ENCODE measurements around the gene GAST.

GAST gene

DNA sequence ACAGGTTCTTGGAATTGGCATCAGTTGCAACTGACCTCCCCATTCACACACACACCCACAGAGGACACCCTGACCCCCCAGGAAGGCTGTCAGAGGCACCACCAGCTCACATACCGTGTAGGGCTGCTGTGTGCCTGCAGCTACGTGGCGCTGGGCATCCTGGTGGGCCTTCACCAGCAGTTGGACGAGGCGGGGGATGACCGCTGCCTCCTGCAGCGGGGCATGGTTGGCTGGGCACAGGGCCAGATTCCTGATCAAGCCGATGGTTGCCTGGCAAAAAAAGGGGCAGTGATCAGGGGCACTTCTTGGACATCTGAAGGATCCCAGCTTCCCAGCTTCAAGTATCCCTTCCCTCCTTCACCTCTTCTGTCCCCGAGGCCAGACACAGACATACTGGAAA lies 46.5 kb downstream of the GAST start:
- no peaks in the 10 kb centered on the region for H3K9me2 ChIP-seq (ENCODE audit: low read depth, low read length)
- H2AFZ ChIP-seq (ENCODE audit: low read length), result no peak overlapping the region
- H3K27ac ChIP-seq (ENCODE audit: low read depth, low read length, poor library complexity, severe bottlenecking), result no peak overlapping the region
- no peaks in the 10 kb centered on the region for H3K4me1 ChIP-seq (ENCODE audit: insufficient read depth, low read length, severe bottlenecking)
- H3K27me3 ChIP-seq (ENCODE audit: insufficient read depth, low read length), result 0 out of 2 replicates have a peak, but pooled peaks cover 2% of the 10 kb centered on the region
- no peak overlapping the region for H3K9ac ChIP-seq (ENCODE audit: low read length)
- H3F3A ChIP-seq (ENCODE audit: insufficient read depth, low read length), result no peaks in the 10 kb centered on the region
- no peaks in the 10 kb centered on the region for H3K79me2 ChIP-seq (ENCODE audit: insufficient read depth, low read length)
- no peaks in the 10 kb centered on the region for H4K20me1 ChIP-seq (ENCODE audit: insufficient read depth, low read length)
- TF ChIP-seq, protein P1, sequence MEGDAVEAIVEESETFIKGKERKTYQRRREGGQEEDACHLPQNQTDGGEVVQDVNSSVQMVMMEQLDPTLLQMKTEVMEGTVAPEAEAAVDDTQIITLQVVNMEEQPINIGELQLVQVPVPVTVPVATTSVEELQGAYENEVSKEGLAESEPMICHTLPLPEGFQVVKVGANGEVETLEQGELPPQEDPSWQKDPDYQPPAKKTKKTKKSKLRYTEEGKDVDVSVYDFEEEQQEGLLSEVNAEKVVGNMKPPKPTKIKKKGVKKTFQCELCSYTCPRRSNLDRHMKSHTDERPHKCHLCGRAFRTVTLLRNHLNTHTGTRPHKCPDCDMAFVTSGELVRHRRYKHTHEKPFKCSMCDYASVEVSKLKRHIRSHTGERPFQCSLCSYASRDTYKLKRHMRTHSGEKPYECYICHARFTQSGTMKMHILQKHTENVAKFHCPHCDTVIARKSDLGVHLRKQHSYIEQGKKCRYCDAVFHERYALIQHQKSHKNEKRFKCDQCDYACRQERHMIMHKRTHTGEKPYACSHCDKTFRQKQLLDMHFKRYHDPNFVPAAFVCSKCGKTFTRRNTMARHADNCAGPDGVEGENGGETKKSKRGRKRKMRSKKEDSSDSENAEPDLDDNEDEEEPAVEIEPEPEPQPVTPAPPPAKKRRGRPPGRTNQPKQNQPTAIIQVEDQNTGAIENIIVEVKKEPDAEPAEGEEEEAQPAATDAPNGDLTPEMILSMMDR (IDR thresholded peaks at IDR 0.05; ENCODE audit: low read length), result no peak
- TF ChIP-seq EZH2 (IDR thresholded peaks at IDR 0.05; ENCODE audit: borderline replicate concordance, low read length), result no peak
- H3K36me3 ChIP-seq (ENCODE audit: insufficient read depth, low read length), result peaks cover 25% of the 10 kb centered on the region
- H3K4me2 ChIP-seq (ENCODE audit: low read length), result no peak overlapping the region
- H3K9me3 ChIP-seq (ENCODE audit: low read length), result no peaks in the 10 kb centered on the region
- H3K4me3 ChIP-seq (ENCODE audit: low read depth, low read length, poor library complexity, severe bottlenecking), result no peak overlapping the region

DNA sequence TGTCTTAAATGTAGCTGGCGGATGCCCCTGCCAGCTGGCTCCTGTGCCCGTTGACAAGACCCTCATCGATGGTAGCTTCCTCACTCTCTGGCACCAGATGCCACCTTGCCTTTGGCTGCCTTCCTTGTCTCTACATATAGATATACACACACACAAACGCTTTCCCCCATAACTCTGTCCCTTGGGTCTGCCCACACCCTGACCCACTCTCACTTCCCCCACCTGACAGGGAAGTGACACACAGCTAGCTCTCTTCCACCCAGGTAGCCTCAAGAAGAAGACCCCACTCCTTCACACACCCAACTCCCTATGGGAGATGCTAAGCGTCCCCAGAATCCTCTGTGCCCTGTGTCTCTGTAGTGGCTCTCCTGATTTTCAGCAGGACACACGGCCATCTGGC lies 48.7 kb downstream of the GAST start:
- H3K4me2 ChIP-seq (ENCODE audit: low read length), result no peak overlapping the region
- no peaks in the 10 kb centered on the region for H3K4me1 ChIP-seq (ENCODE audit: insufficient read depth, low read length, severe bottlenecking)
- no peak overlapping the region for H3K4me3 ChIP-seq (ENCODE audit: low read depth, low read length, poor library complexity, severe bottlenecking)
- no peaks in the 10 kb centered on the region for H3K79me2 ChIP-seq (ENCODE audit: insufficient read depth, low read length)
- no peaks in the 10 kb centered on the region for H3K27me3 ChIP-seq (ENCODE audit: insufficient read depth, low read length)
- no peaks in the 10 kb centered on the region for H4K20me1 ChIP-seq (ENCODE audit: insufficient read depth, low read length)
- TF ChIP-seq, protein P1 (IDR thresholded peaks at IDR 0.05; ENCODE audit: low read length), result no peak
- no peak for TF ChIP-seq EZH2 (IDR thresholded peaks at IDR 0.05; ENCODE audit: borderline replicate concordance, low read length)
- no peak overlapping the region for H3K27ac ChIP-seq (ENCODE audit: low read depth, low read length, poor library complexity, severe bottlenecking)
- no peaks in the 10 kb centered on the region for H3K9me3 ChIP-seq (ENCODE audit: low read length)
- no peaks in the 10 kb centered on the region for H3K9me2 ChIP-seq (ENCODE audit: low read depth, low read length)
- H2AFZ ChIP-seq (ENCODE audit: low read length), result no peak overlapping the region
- no peaks in the 10 kb centered on the region for H3F3A ChIP-seq (ENCODE audit: insufficient read depth, low read length)
- peaks cover 25% of the 10 kb centered on the region for H3K36me3 ChIP-seq (ENCODE audit: insufficient read depth, low read length)
- H3K9ac ChIP-seq (ENCODE audit: low read length), result no peak overlapping the region

DNA sequence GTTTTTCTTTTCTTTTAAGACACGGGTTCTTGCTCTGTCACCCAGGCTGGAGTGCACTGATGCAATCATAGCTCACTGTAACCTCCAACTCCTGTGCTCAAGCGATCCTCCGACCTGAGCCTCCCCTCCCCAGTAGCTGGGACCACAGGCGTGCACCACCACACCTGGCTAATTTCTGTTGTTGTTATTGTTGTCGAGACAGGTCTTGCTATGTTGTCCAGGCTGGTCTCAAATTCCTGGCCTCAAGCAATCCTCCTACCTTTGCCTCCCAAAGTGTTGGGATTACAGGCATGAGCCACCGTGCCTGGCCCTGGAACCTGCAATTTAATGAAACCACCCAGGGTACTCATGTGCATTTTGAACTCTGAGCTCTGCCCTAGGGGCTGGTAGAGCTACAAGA lies 50.3 kb downstream of the GAST start:
- H3F3A ChIP-seq (ENCODE audit: insufficient read depth, low read length), result no peaks in the 10 kb centered on the region
- no peaks in the 10 kb centered on the region for H3K9me2 ChIP-seq (ENCODE audit: low read depth, low read length)
- no peak overlapping the region for H3K4me2 ChIP-seq (ENCODE audit: low read length)
- no peaks in the 10 kb centered on the region for H3K27me3 ChIP-seq (ENCODE audit: insufficient read depth, low read length)
- peaks cover 30% of the 10 kb centered on the region for H3K36me3 ChIP-seq (ENCODE audit: insufficient read depth, low read length)
- no peak overlapping the region for H3K27ac ChIP-seq (ENCODE audit: low read depth, low read length, poor library complexity, severe bottlenecking)
- H3K9ac ChIP-seq (ENCODE audit: low read length), result no peak overlapping the region
- TF ChIP-seq, protein P1 (IDR thresholded peaks at IDR 0.05; ENCODE audit: low read length), result no peak
- no peak for TF ChIP-seq EZH2 (IDR thresholded peaks at IDR 0.05; ENCODE audit: borderline replicate concordance, low read length)
- H3K4me1 ChIP-seq (ENCODE audit: insufficient read depth, low read length, severe bottlenecking), result no peaks in the 10 kb centered on the region
- H3K4me3 ChIP-seq (ENCODE audit: low read depth, low read length, poor library complexity, severe bottlenecking), result no peak overlapping the region
- no peaks in the 10 kb centered on the region for H3K79me2 ChIP-seq (ENCODE audit: insufficient read depth, low read length)
- H4K20me1 ChIP-seq (ENCODE audit: insufficient read depth, low read length), result no peaks in the 10 kb centered on the region
- no peaks in the 10 kb centered on the region for H3K9me3 ChIP-seq (ENCODE audit: low read length)
- H2AFZ ChIP-seq (ENCODE audit: low read length), result no peak overlapping the region

Data from OCI-LY1 (cell line).